H9 (cell line): ENCODE results near the gene COL8A1. TPM values are rescaled to one million over a fixed set of nuclear protein-coding genes. Genes with fewer than 3 reads are reported as not detected.

Source experiments
- DNase-seq: peaks from one replicate; pipeline ENCODE4 v3.0.0-alpha.2; 2017
- H2AFZ ChIP-seq: one replicate; pipeline ENCODE4 v1.6.1; 2013; ENCODE audit warnings: mild to moderate bottlenecking, low read length, control low read depth, moderate library complexity
- H2AK5ac ChIP-seq: 2 replicates; pipeline ENCODE4 v1.6.1; 2013; ENCODE audit warnings: low read length, control low read depth, mixed read lengths; ENCODE audit not compliant: insufficient read length
- H2BK120ac ChIP-seq: one replicate; pipeline ENCODE4 v1.6.1; 2013; ENCODE audit warnings: low read depth, mild to moderate bottlenecking, low read length, control low read depth, inconsistent platforms; ENCODE audit not compliant: poor library complexity, severe bottlenecking
- H2BK12ac ChIP-seq: 2 replicates; pipeline ENCODE4 v1.6.1; 2013; ENCODE audit warnings: low read length, control low read depth, mixed read lengths, low read depth; ENCODE audit not compliant: insufficient read length
- H2BK15ac ChIP-seq: 2 replicates; pipeline ENCODE4 v1.6.1; 2013; ENCODE audit warnings: low read depth, low read length, control low read depth
- H2BK20ac ChIP-seq: one replicate; pipeline ENCODE4 v1.6.1; 2013; ENCODE audit warnings: low read depth, mild to moderate bottlenecking, low read length, control low read depth, inconsistent platforms; ENCODE audit not compliant: poor library complexity, severe bottlenecking
- H2BK5ac ChIP-seq: 2 replicates; pipeline ENCODE4 v1.6.1; 2013; ENCODE audit warnings: low read length, control low read depth, mixed read lengths; ENCODE audit not compliant: insufficient read length
- H3K14ac ChIP-seq: 2 replicates; pipeline ENCODE4 v1.6.1; 2013; ENCODE audit warnings: low read length, control low read depth; ENCODE audit not compliant: insufficient read depth
- H3K18ac ChIP-seq: 2 replicates; pipeline ENCODE4 v1.6.1; 2013; ENCODE audit warnings: low read depth, mild to moderate bottlenecking, mixed read lengths, low read length, control low read depth; ENCODE audit not compliant: insufficient read length
- H3K23ac ChIP-seq: 2 replicates; pipeline ENCODE4 v1.6.1; 2013; ENCODE audit warnings: low read length, control low read depth, mixed read lengths, low read depth; ENCODE audit not compliant: insufficient read length
- H3K23me2 ChIP-seq: 2 replicates; pipeline ENCODE4 v1.6.1; 2013; ENCODE audit warnings: low read depth, mild to moderate bottlenecking, mixed read lengths, low read length, control low read depth; ENCODE audit not compliant: insufficient read length, poor library complexity, severe bottlenecking
- H3K27ac ChIP-seq: 2 replicates; pipeline ENCODE4 v1.5.1; 2013; ENCODE audit warnings: low read length, control low read depth, mixed read lengths, low read depth; ENCODE audit not compliant: insufficient read length
- H3K27me3 ChIP-seq: 2 replicates; pipeline ENCODE4 v1.6.1; 2013; ENCODE audit warnings: low read length, control low read depth, inconsistent platforms; ENCODE audit not compliant: insufficient read depth
- H3K4ac ChIP-seq: 2 replicates; pipeline ENCODE4 v1.6.1; 2013; ENCODE audit warnings: low read depth, mild to moderate bottlenecking, control low read depth, inconsistent platforms, low read length, moderate library complexity
- H3K4me1 ChIP-seq: 2 replicates; pipeline ENCODE4 v1.6.1; 2013; ENCODE audit warnings: low read length, control low read depth, inconsistent platforms; ENCODE audit not compliant: insufficient read depth
- H3K4me2 ChIP-seq: 2 replicates; pipeline ENCODE4 v1.6.1; 2013; ENCODE audit warnings: low read length, control low read depth, mixed read lengths; ENCODE audit not compliant: insufficient read length, insufficient read depth
- H3K56ac ChIP-seq: 2 replicates; pipeline ENCODE4 v1.6.1; 2013; ENCODE audit warnings: low read depth, mild to moderate bottlenecking, mixed read lengths, low read length, control low read depth; ENCODE audit not compliant: insufficient read length
- H3K79me1 ChIP-seq: 2 replicates; pipeline ENCODE4 v1.6.1; 2013; ENCODE audit warnings: low read depth, mild to moderate bottlenecking, moderate library complexity, low read length, control low read depth, inconsistent platforms; ENCODE audit not compliant: insufficient read depth, poor library complexity, severe bottlenecking
- H3K79me2 ChIP-seq: 2 replicates; pipeline ENCODE4 v1.6.1; 2013; ENCODE audit warnings: low read length, control low read depth, inconsistent platforms; ENCODE audit not compliant: insufficient read depth
- H3K9ac ChIP-seq: 2 replicates; pipeline ENCODE4 v1.6.1; 2013; ENCODE audit warnings: low read length, control low read depth, mixed read lengths; ENCODE audit not compliant: insufficient read length; ENCODE audit errors: extremely low read depth
- H3K9me3 ChIP-seq: one replicate; pipeline ENCODE4 v1.6.1; 2013; ENCODE audit warnings: low read depth, low read length, inconsistent platforms; ENCODE audit not compliant: control insufficient read depth
- H3T11ph ChIP-seq: one replicate; pipeline ENCODE4 v1.6.1; 2013; ENCODE audit warnings: mild to moderate bottlenecking, low read length, control low read depth, inconsistent platforms
- H4K20me1 ChIP-seq: one replicate; pipeline ENCODE4 v1.6.1; 2013; ENCODE audit not compliant: control insufficient read depth, insufficient read length, insufficient read depth
- H4K5ac ChIP-seq: 2 replicates; pipeline ENCODE4 v1.6.1; 2013; ENCODE audit warnings: low read depth, mild to moderate bottlenecking, mixed read lengths, low read length, control low read depth; ENCODE audit not compliant: insufficient read length
- H4K8ac ChIP-seq: replicated peaks from 2 replicates; pipeline ENCODE4 v1.6.1; 2013; ENCODE audit warnings: low read length, control low read depth, mixed read lengths, low read depth; ENCODE audit not compliant: insufficient read length
- H4K91ac ChIP-seq: 2 replicates; pipeline ENCODE4 v1.6.1; 2013; ENCODE audit warnings: low read depth, mild to moderate bottlenecking, moderate library complexity, mixed read lengths, low read length, control low read depth; ENCODE audit not compliant: insufficient read length
- H3K27ac Mint-ChIP-seq, 3 experiments: 2 replicates in 2 of 3; 3 replicates in 1 of 3; pipeline ENCODE4 v1.8.0; 2020 to 2021; ENCODE audit warnings: mixed read lengths in 3 of 3, mild to moderate bottlenecking in 1 of 3, moderate library complexity in 1 of 3
- H3K27me3 Mint-ChIP-seq: 2 replicates; pipeline ENCODE4 v1.8.0; 2021; ENCODE audit warnings: low read depth, mild to moderate bottlenecking, moderate library complexity, mixed read lengths
- H3K36me3 Mint-ChIP-seq, 3 experiments: 2 replicates in 2 of 3; 3 replicates in 1 of 3; pipeline ENCODE4 v1.8.0; 2020 to 2021; ENCODE audit warnings: low read depth in 3 of 3, mixed read lengths in 3 of 3; ENCODE audit not compliant: insufficient read depth in 1 of 3
- H3K4me1 Mint-ChIP-seq, 2 experiments: 2 replicates each; pipeline ENCODE4 v1.8.0; 2020; ENCODE audit warnings: mixed read lengths in 2 of 2
- H3K4me3 Mint-ChIP-seq, 2 experiments: 2 replicates in 1 of 2; 3 replicates in 1 of 2; pipeline ENCODE4 v1.8.0; 2020 to 2021; ENCODE audit warnings: mild to moderate bottlenecking in 2 of 2, mixed read lengths in 2 of 2, moderate library complexity in 1 of 2
- H3K9me3 Mint-ChIP-seq, 2 experiments: 2 replicates in 1 of 2; 3 replicates in 1 of 2; pipeline ENCODE4 v1.8.0; 2020; ENCODE audit warnings: mild to moderate bottlenecking in 2 of 2, mixed read lengths in 2 of 2, moderate library complexity in 1 of 2
- WGBS: extraction: QIAGEN DNeasy Blood & Tissue Kit; methylation state at CpG from one replicate; pipeline ENCODE4 v1.1.7; 2013; ENCODE audit warnings: missing lambda C conversion rate, low lambda C conversion rate, mixed read lengths; ENCODE audit not compliant: insufficient read length; ENCODE audit errors: extremely low coverage; 5-methylcytosine and 5-hydroxymethylcytosine counted together
- total RNA-seq: library from RNA; stranded (reverse); gene quantifications from 2 replicates; pipeline ENCODE4 v1.2.1, GENCODE V29; 2021
- TF ChIP-seq, protein P1 (sequence below): fragments of 200-600 bp; sonication (generic); conservative IDR thresholded peaks from 3 replicates; pipeline ENCODE4 v1.8.0; 2021; ENCODE audit warnings: antibody characterized with exemption, mild to moderate bottlenecking

The COL8A1 gene
- total RNA-seq, 1 experiment from 2014 or later, result 0.17 TPM

DNA sequence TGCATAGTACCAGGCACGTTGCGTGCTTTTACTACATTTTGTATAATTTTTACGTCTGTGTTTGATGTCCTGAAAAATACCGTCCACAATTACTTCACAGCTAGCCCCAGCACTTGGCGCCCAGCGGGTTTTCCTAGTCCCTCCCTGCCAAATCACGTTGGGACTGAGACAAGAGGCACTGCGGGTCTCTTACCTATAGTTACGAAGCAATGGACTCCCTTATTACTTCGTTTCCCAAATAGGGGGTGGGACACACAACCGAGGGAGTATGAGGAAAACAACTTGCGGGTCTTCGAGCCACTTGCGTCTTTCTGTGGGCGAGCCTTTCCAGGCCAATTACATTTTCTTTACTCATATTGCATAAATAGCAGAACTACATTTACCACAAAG lies 178.6 kb downstream of the COL8A1 start:
- no peak overlapping the region for H3K18ac ChIP-seq
- H2BK120ac ChIP-seq, result no peak overlapping the region
- no peak overlapping the region for H3T11ph ChIP-seq
- H3K36me3 Mint-ChIP-seq, result peaks cover 0 to 5% (median 2%) of the 10 kb centered on the region in 3 experiments; a peak in 2 of 7 replicates
- no peaks in the 10 kb centered on the region for H3K27me3 ChIP-seq
- TF ChIP-seq, protein P1, sequence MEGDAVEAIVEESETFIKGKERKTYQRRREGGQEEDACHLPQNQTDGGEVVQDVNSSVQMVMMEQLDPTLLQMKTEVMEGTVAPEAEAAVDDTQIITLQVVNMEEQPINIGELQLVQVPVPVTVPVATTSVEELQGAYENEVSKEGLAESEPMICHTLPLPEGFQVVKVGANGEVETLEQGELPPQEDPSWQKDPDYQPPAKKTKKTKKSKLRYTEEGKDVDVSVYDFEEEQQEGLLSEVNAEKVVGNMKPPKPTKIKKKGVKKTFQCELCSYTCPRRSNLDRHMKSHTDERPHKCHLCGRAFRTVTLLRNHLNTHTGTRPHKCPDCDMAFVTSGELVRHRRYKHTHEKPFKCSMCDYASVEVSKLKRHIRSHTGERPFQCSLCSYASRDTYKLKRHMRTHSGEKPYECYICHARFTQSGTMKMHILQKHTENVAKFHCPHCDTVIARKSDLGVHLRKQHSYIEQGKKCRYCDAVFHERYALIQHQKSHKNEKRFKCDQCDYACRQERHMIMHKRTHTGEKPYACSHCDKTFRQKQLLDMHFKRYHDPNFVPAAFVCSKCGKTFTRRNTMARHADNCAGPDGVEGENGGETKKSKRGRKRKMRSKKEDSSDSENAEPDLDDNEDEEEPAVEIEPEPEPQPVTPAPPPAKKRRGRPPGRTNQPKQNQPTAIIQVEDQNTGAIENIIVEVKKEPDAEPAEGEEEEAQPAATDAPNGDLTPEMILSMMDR, result no peak
- H3K56ac ChIP-seq, result no peak overlapping the region
- H3K9me3 ChIP-seq, result no peaks in the 10 kb centered on the region
- peak; percentile 36 for DNase-seq
- no peak overlapping the region for H3K27ac ChIP-seq
- H2BK5ac ChIP-seq, result no peak overlapping the region
- H3K4me1 ChIP-seq, result no peaks in the 10 kb centered on the region
- WGBS, result no CpG with 5 or more reads among the region's 15 CpGs
- H3K4me1 Mint-ChIP-seq, result peaks cover 13 to 16% of the 10 kb centered on the region in 2 experiments
- H3K9me3 Mint-ChIP-seq, result no peaks in the 10 kb centered on the region; a peak in 1 of 5 replicates
- no peak overlapping the region for H3K4ac ChIP-seq
- peak overlapping the region; percentile 99; a peak in 4 of 7 replicates for H3K27ac Mint-ChIP-seq
- H2AK5ac ChIP-seq, result no peak overlapping the region
- no peak overlapping the region for H2BK12ac ChIP-seq
- no peak overlapping the region for H4K8ac ChIP-seq
- H3K4me3 Mint-ChIP-seq, result peak overlapping the region; percentile 89 to 97
- H2BK15ac ChIP-seq, result no peak overlapping the region
- no peak overlapping the region for H4K5ac ChIP-seq
- H3K79me2 ChIP-seq, result peaks cover 3% of the 10 kb centered on the region; the same call in 1 of the 2 replicates
- H4K20me1 ChIP-seq, result no peaks in the 10 kb centered on the region
- peak overlapping the region; percentile 89 for H3K4me2 ChIP-seq
- no peak overlapping the region for H4K91ac ChIP-seq
- H3K9ac ChIP-seq, result peak overlapping the region; percentile 77
- no peaks in the 10 kb centered on the region for H3K79me1 ChIP-seq
- peak overlapping the region; percentile 9 for H2AFZ ChIP-seq
- no peak overlapping the region for H3K23ac ChIP-seq
- peak overlapping the region; percentile 6; the same call in 1 of the 2 replicates for H3K14ac ChIP-seq
- no peak overlapping the region for H2BK20ac ChIP-seq
- peaks cover 3% of the 10 kb centered on the region; the same call in 1 of the 2 replicates for H3K27me3 Mint-ChIP-seq
- H3K23me2 ChIP-seq, result no peaks in the 10 kb centered on the region
